ENCODE results near the gene HTR6.

HTR6 gene

GRCh38 chr1:19648239-19648638 is 16.4 kb upstream of the HTR6 start:
- Histone ChIP-seq H3K79me2 (ENCODE audit: low read length) (no peaks in the 10 kb centered on the region), H3K27me3 (replicated peaks; ENCODE audit: insufficient read depth, low read length) (peaks cover 50% of the 10 kb centered on the region), H4K20me1 (ENCODE audit: insufficient read depth, low read length) (no peaks in the 10 kb centered on the region), H3K27ac (ENCODE audit: low read length) (no peak overlapping the region), H3K4me3 (ENCODE audit: low read length) (no peak overlapping the region), H3K36me3 (replicated peaks; ENCODE audit: insufficient read depth, low read length) (no peaks in the 10 kb centered on the region), H3K9ac (ENCODE audit: low read length) (no peak overlapping the region), H2AFZ (ENCODE audit: low read length) (no peak overlapping the region), H3K4me2 (ENCODE audit: low read depth, low read length) (no peak overlapping the region), H3K4me1 (ENCODE audit: low read length) (no peaks in the 10 kb centered on the region), H3F3A (ENCODE audit: insufficient read depth, low read length) (no peaks in the 10 kb centered on the region), H3K9me2 (replicated peaks; ENCODE audit: insufficient read depth, low read length) (no peaks in the 10 kb centered on the region), H3K9me3 (replicated peaks; ENCODE audit: insufficient read depth, low read length) (no peaks in the 10 kb centered on the region)
- no peak for DNase-seq
- TF ChIP-seq CTCF (IDR thresholded peaks at IDR 0.05; ENCODE audit: low read length) (no peak), EZH2phosphoT487 (IDR thresholded peaks at IDR 0.05; ENCODE audit: low read length) (no peak), EZH2 (optimal IDR thresholded peaks at IDR 0.05; ENCODE audit: low read depth, low read length) (no peak)

- Histone ChIP-seq H4K20me1 (ENCODE audit: insufficient read depth, low read length) (no peaks in the 10 kb centered on the region), H3F3A (ENCODE audit: insufficient read depth, low read length) (no peaks in the 10 kb centered on the region), H3K79me2 (ENCODE audit: low read length) (no peaks in the 10 kb centered on the region), H3K27me3 (replicated peaks; ENCODE audit: insufficient read depth, low read length) (peaks cover 46% of the 10 kb centered on the region), H3K36me3 (replicated peaks; ENCODE audit: insufficient read depth, low read length) (no peaks in the 10 kb centered on the region), H3K27ac (ENCODE audit: low read length) (no peak overlapping the region), H3K9me3 (replicated peaks; ENCODE audit: insufficient read depth, low read length) (no peaks in the 10 kb centered on the region), H3K4me1 (ENCODE audit: low read length) (no peaks in the 10 kb centered on the region), H3K9ac (ENCODE audit: low read length) (no peak overlapping the region), H3K4me3 (ENCODE audit: low read length) (no peak overlapping the region), H3K9me2 (replicated peaks; ENCODE audit: insufficient read depth, low read length) (no peaks in the 10 kb centered on the region), H3K4me2 (ENCODE audit: low read depth, low read length) (no peak overlapping the region), H2AFZ (ENCODE audit: low read length) (no peak overlapping the region)
- no peak for DNase-seq
- TF ChIP-seq EZH2phosphoT487 (IDR thresholded peaks at IDR 0.05; ENCODE audit: low read length) (no peak), CTCF (IDR thresholded peaks at IDR 0.05; ENCODE audit: low read length) (no peak), EZH2 (optimal IDR thresholded peaks at IDR 0.05; ENCODE audit: low read depth, low read length) (no peak)
These were observed 16.0 kb upstream of the HTR6 start for GRCh38 chr1:19648689-19649088.

- Histone ChIP-seq H3K4me1 (ENCODE audit: low read length) (no peaks in the 10 kb centered on the region), H3K9me3 (replicated peaks; ENCODE audit: insufficient read depth, low read length) (no peaks in the 10 kb centered on the region), H2AFZ (ENCODE audit: low read length) (no peak overlapping the region), H3K4me2 (ENCODE audit: low read depth, low read length) (peak overlapping the region; percentile 21; the same call in 1 of the 2 replicates), H3K36me3 (replicated peaks; ENCODE audit: insufficient read depth, low read length) (no peaks in the 10 kb centered on the region), H3K4me3 (ENCODE audit: low read length) (no peak overlapping the region), H3K9ac (ENCODE audit: low read length) (no peak overlapping the region), H4K20me1 (ENCODE audit: insufficient read depth, low read length) (no peaks in the 10 kb centered on the region), H3K27ac (ENCODE audit: low read length) (no peak overlapping the region), H3K79me2 (ENCODE audit: low read length) (no peaks in the 10 kb centered on the region), H3K27me3 (replicated peaks; ENCODE audit: insufficient read depth, low read length) (peaks cover 46% of the 10 kb centered on the region), H3F3A (ENCODE audit: insufficient read depth, low read length) (no peaks in the 10 kb centered on the region), H3K9me2 (replicated peaks; ENCODE audit: insufficient read depth, low read length) (no peaks in the 10 kb centered on the region)
- DNase-seq = no peak
- TF ChIP-seq CTCF (IDR thresholded peaks at IDR 0.05; ENCODE audit: low read length) = no peak
- TF ChIP-seq EZH2phosphoT487 (IDR thresholded peaks at IDR 0.05; ENCODE audit: low read length) = no peak
- no peak for TF ChIP-seq EZH2 (optimal IDR thresholded peaks at IDR 0.05; ENCODE audit: low read depth, low read length)
These were observed 14.1 kb upstream of the HTR6 start for GRCh38 chr1:19650416-19651140.

All from MM.1S (cell line).